Ramos (cell line): ENCODE measurements around the gene AS3MT.
"Not testable (repeated sequence)": the region's sequence is repeated elsewhere in the genome, so short reads cannot be mapped to it uniquely, and the experiment has no call there.

Experiments
- in situ Hi-C: fragments of 300-500 bp; cut with MboI; formaldehyde crosslinking; loops from one replicate; pipeline ENCODE4 v1.14.3; 2022; ENCODE audit warnings: low sequenced_read_pairs; ENCODE audit not compliant: unreplicated experiment

The AS3MT gene

GRCh38 chr10:102850025-102850518 is 19.2 kb upstream of the AS3MT start:
- in situ Hi-C loops: no loop called here

GRCh38 chr10:102853237-102853636 is 16.0 kb upstream of the AS3MT start:
- in situ Hi-C loops: not testable (repeated sequence)

- in situ Hi-C loops: not testable (repeated sequence)
Observed at GRCh38 chr10:102855731-102856436, 13.4 kb upstream of the AS3MT start.

GRCh38 chr10:102856758-102857424 is 12.4 kb upstream of the AS3MT start:
- in situ Hi-C loops: no loop called here

GRCh38 chr10:102859911-102860310 is 9.4 kb upstream of the AS3MT start:
- in situ Hi-C loops: no loop called here

GRCh38 chr10:102863660-102864059 is 5.6 kb upstream of the AS3MT start:
- in situ Hi-C loops: no loop called here

GRCh38 chr10:102865620-102866019 is 3.6 kb upstream of the AS3MT start:
- in situ Hi-C loops: no loop called here

GRCh38 chr10:102868911-102869257 is 386 bp upstream of the AS3MT start:
- in situ Hi-C loops: no loop called here

GRCh38 chr10:102870221-102870620 is 951 bp downstream of the AS3MT start:
- in situ Hi-C loops: no loop called here

- in situ Hi-C loops: no loop called here
Observed at GRCh38 chr10:102872163-102872562, 2.9 kb downstream of the AS3MT start.

- in situ Hi-C loops: no loop called here
Observed at GRCh38 chr10:102876747-102877153, 7.5 kb downstream of the AS3MT start.

- in situ Hi-C loops: no loop called here
Observed at GRCh38 chr10:102878629-102879028, 9.4 kb downstream of the AS3MT start.

GRCh38 chr10:102880256-102880655 is 11.0 kb downstream of the AS3MT start:
- in situ Hi-C loops: no loop called here

GRCh38 chr10:102888048-102888447 is 18.8 kb downstream of the AS3MT start:
- in situ Hi-C loops: no loop called here

GRCh38 chr10:102894466-102895213 is 25.4 kb downstream of the AS3MT start:
- in situ Hi-C loops: no loop called here

- in situ Hi-C loops: loop anchor here (5.0 to 25.0 kb wide), 2 partner anchors 63 to 587 kb away; partner anchors contain the start of genes CALHM3, CYP17A1 and NEURL1
Observed at GRCh38 chr10:102900006-102900405, 30.7 kb downstream of the AS3MT start.

GRCh38 chr10:102904346-102904745 is 35.1 kb downstream of the AS3MT start:
- in situ Hi-C loops: loop anchor here (5.0 to 25.0 kb wide), 2 partner anchors 67 to 583 kb away; partner anchors contain the start of genes CALHM3, CYP17A1 and NEURL1

- in situ Hi-C loops: loop anchor here (25.0 kb wide), 1 partner anchor 581 kb away; the partner anchor contains the start of genes CALHM3 and NEURL1
Observed at GRCh38 chr10:102906507-102906906, 37.2 kb downstream of the AS3MT start.

GRCh38 chr10:102914781-102915180 is 45.5 kb downstream of the AS3MT start:
- in situ Hi-C loops: loop anchor here (5.0 to 25.0 kb wide), 3 partner anchors 153 to 573 kb away; partner anchors contain the start of genes CALHM3 and NEURL1

GRCh38 chr10:102916173-102916572 is 46.9 kb downstream of the AS3MT start:
- in situ Hi-C loops: loop anchor here (5.0 to 25.0 kb wide), 3 partner anchors 151 to 571 kb away; partner anchors contain the start of genes CALHM3 and NEURL1
